ENCODE measurements around the gene SEL1L.

The SEL1L gene

DNA sequence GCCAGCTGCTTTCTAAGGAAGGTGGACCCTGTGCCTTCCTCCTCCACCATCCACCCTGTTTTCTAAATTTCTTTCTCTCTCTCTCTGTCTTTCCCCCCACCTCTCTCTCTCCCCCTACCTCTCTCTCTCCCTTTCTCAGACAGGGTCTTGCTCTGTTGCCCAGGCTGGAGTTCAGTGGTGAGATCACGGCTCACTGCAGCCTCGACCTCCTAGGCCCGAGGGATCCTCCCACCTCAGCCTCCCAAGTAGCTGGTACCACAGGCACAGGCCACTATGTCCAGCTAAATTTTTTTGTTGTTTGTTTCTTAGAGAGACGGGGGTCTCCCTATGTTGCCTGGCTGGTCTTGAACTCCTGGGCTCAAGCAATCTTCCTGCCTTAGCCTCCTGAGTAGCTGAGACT, 73.7 kb downstream of the SEL1L start:
- Histone ChIP-seq H3K4me1 (peaks cover 4% of the 10 kb centered on the region; the same call in 1 of the 2 replicates), H3K36me3 (replicated peaks) (no peaks in the 10 kb centered on the region), H3K4me3 (no peak overlapping the region), H3K27me3 (ENCODE audit: low read depth) (no peaks in the 10 kb centered on the region), H3K9me3 (no peaks in the 10 kb centered on the region; the same call in 1 of the 2 replicates)
- in situ Hi-C loops (cut with MboI; ENCODE audit: low sequenced_read_pairs), result loop anchor here (10.0 kb wide), 1 partner anchor 465 kb away; no protein-coding TSS in a partner anchor
- DNase-seq (ENCODE audit: low spot score in 2 of 2), result no peak

DNA sequence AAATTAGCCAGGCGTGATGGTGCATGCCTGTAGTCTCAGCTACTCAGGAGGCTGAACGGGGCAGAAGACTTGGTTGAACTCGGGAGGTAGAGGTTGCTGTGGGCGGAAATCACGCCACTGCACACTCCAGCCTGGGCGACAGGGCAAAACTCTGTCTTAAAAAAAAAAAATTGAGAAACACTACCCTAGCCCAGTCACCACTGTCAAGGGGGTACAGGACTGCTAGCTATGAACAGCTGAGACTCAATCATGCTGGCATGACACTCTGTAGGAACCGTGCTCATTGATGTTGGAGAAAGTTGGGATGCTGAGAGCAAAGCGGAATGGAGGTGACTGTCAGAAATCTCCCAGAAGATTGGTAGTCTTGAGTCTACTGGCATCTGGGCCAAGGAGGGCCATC, 75.3 kb downstream of the SEL1L start:
- Histone ChIP-seq H3K4me3 (no peak overlapping the region), H3K4me1 (no peaks in the 10 kb centered on the region), H3K9me3 (no peaks in the 10 kb centered on the region), H3K36me3 (replicated peaks) (no peaks in the 10 kb centered on the region), H3K27me3 (ENCODE audit: low read depth) (no peaks in the 10 kb centered on the region)
- in situ Hi-C loops (cut with MboI; ENCODE audit: low sequenced_read_pairs), result no loop called here
- no peak for DNase-seq (ENCODE audit: low spot score in 2 of 2)

- no peak overlapping the region for H3K4me3 ChIP-seq
- peaks cover 4% of the 10 kb centered on the region for H3K4me1 ChIP-seq
- H3K36me3 ChIP-seq (replicated peaks), result no peaks in the 10 kb centered on the region
- DNase-seq (ENCODE audit: low spot score in 2 of 2), result no peak
- H3K9me3 ChIP-seq, result no peaks in the 10 kb centered on the region
- in situ Hi-C loops (cut with MboI; ENCODE audit: low sequenced_read_pairs), result no loop called here
- no peaks in the 10 kb centered on the region for H3K27me3 ChIP-seq (ENCODE audit: low read depth)
Observed at GRCh38 chr14:81455390-81455789, 78.3 kb downstream of the SEL1L start.

DNA sequence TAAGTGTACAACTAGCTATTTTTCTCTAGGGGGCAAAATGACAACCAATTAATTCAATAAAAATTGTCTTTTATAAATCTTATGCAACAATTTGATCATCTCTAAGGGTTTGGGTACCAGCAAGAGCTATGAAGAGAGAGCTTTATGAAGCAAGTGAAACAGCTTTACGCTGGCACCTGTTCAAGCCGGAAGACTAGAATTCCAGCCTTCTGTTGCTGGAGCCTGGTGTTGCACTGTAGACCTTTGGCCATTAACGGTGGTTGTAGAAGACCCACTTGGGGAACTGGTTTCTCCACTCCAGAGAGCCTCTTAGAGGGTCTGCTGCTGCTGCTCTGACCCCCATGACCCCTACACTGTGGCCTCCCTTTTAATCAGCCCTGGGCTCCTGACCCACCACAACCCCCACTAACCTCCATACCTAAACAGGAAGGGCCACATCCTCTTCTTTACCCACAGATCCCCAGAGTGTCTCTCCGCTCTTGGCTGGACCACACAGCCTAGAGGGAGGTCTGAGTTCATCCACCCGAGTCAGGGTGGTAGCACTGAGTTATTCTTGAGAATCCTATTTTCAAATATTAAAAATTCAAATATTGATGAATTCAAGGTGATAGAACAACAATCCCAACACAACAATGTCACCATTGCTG, 79.0 kb downstream of the SEL1L start:
- in situ Hi-C loops (cut with MboI; ENCODE audit: low sequenced_read_pairs), result loop anchor here (5.0 kb wide), 1 partner anchor 182 kb away; no protein-coding TSS in a partner anchor
- DNase-seq (ENCODE audit: low spot score in 2 of 2), result no peak
- peaks cover 4% of the 10 kb centered on the region for H3K4me1 ChIP-seq

GRCh38 chr14:81453166-81453766, 80.4 kb downstream of the SEL1L start:
- no peaks in the 10 kb centered on the region for H3K27me3 ChIP-seq (ENCODE audit: low read depth)
- H3K9me3 ChIP-seq, result no peaks in the 10 kb centered on the region
- in situ Hi-C loops (cut with MboI; ENCODE audit: low sequenced_read_pairs), result loop anchor here (5.0 kb wide), 1 partner anchor 181 kb away; no protein-coding TSS in a partner anchor
- peaks cover 4% of the 10 kb centered on the region for H3K4me1 ChIP-seq
- DNase-seq (ENCODE audit: low spot score in 2 of 2), result peak; percentile 59 to 76
- no peaks in the 10 kb centered on the region for H3K36me3 ChIP-seq (replicated peaks)
- H3K4me3 ChIP-seq, result no peak overlapping the region

More for the DNA sequence above, 79.0 kb downstream of the SEL1L start:
- Histone ChIP-seq H3K4me3 (no peak overlapping the region), H3K27me3 (ENCODE audit: low read depth) (no peaks in the 10 kb centered on the region), H3K9me3 (no peaks in the 10 kb centered on the region), H3K36me3 (replicated peaks) (no peaks in the 10 kb centered on the region)

GRCh38 chr14:81452341-81453133, 81.1 kb downstream of the SEL1L start:
- Histone ChIP-seq H3K27me3 (ENCODE audit: low read depth) (no peaks in the 10 kb centered on the region), H3K4me1 (peaks cover 4% of the 10 kb centered on the region), H3K9me3 (no peaks in the 10 kb centered on the region), H3K36me3 (replicated peaks) (no peaks in the 10 kb centered on the region), H3K4me3 (no peak overlapping the region)
- DNase-seq (ENCODE audit: low spot score in 2 of 2), result no peak
- in situ Hi-C loops (cut with MboI; ENCODE audit: low sequenced_read_pairs), result loop anchor here (5.0 kb wide), 1 partner anchor 180 kb away; no protein-coding TSS in a partner anchor

DNA sequence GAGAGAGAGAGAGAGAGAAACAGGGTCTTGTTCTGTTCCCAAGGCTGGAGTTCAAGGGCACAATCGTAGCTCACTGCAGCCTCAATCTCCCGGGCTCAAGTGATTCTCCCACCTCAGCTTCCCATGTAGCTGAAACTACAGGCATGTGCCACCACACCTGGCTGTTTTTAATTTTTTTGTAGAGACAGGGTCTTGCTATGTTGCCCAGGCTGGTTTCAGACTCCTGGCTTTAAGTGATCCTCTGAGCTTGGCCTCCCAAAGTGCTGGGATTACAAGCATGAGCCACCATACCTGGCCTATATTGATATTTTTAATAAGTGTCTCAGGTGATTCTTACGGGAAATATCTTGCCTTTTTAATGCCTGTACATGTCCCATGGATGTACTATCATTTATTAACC, 82.7 kb downstream of the SEL1L start:
- H3K27me3 ChIP-seq (ENCODE audit: low read depth), result no peaks in the 10 kb centered on the region
- in situ Hi-C loops (cut with MboI; ENCODE audit: low sequenced_read_pairs), result loop anchor here (5.0 kb wide), 1 partner anchor 179 kb away; no protein-coding TSS in a partner anchor
- H3K4me1 ChIP-seq, result peaks cover 4% of the 10 kb centered on the region
- no peak for DNase-seq (ENCODE audit: low spot score in 2 of 2)
- no peaks in the 10 kb centered on the region for H3K36me3 ChIP-seq (replicated peaks)
- H3K9me3 ChIP-seq, result no peaks in the 10 kb centered on the region
- H3K4me3 ChIP-seq, result no peak overlapping the region

DNA sequence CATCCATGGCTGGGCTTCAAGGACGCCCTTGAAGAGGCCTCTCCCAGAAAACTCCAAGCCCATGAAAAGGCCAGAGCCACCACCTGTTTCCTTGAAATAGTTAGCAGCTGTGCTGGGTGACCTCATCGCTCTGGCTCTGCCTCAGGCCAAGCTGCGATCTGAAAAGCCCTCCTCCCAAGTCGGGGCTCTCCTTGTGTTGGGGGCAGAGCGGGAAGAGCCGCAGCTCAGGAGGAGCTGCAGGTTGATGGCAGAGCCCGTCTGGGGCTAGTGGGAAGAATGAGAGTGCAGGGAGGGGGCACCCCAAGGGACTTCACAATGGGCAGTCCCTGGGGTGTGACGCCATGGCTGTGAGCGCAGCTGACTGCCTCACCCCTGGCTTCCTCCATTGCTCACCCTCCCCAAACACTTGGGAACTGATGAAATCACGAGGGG, 83.5 kb downstream of the SEL1L start:
- Histone ChIP-seq H3K9me3 (no peaks in the 10 kb centered on the region), H3K27me3 (ENCODE audit: low read depth) (no peaks in the 10 kb centered on the region), H3K4me1 (peaks cover 4% of the 10 kb centered on the region), H3K36me3 (replicated peaks) (no peaks in the 10 kb centered on the region), H3K4me3 (no peak overlapping the region)
- no peak for DNase-seq (ENCODE audit: low spot score in 2 of 2)
- in situ Hi-C loops (cut with MboI; ENCODE audit: low sequenced_read_pairs), result loop anchor here (5.0 kb wide), 1 partner anchor 178 kb away; no protein-coding TSS in a partner anchor

GRCh38 chr14:81449576-81449975, 84.1 kb downstream of the SEL1L start:
- Histone ChIP-seq H3K9me3 (no peaks in the 10 kb centered on the region), H3K36me3 (replicated peaks) (no peaks in the 10 kb centered on the region), H3K4me3 (no peak overlapping the region), H3K4me1 (peaks cover 4% of the 10 kb centered on the region), H3K27me3 (ENCODE audit: low read depth) (no peaks in the 10 kb centered on the region)
- in situ Hi-C loops (cut with MboI; ENCODE audit: low sequenced_read_pairs), result no loop called here
- DNase-seq (ENCODE audit: low spot score in 2 of 2), result no peak

GRCh38 chr14:81449114-81449513, 84.5 kb downstream of the SEL1L start:
- Histone ChIP-seq H3K4me3 (no peak overlapping the region), H3K9me3 (no peaks in the 10 kb centered on the region), H3K4me1 (peaks cover 4% of the 10 kb centered on the region), H3K27me3 (ENCODE audit: low read depth) (no peaks in the 10 kb centered on the region), H3K36me3 (replicated peaks) (no peaks in the 10 kb centered on the region)
- DNase-seq (ENCODE audit: low spot score in 2 of 2), result no peak
- in situ Hi-C loops (cut with MboI; ENCODE audit: low sequenced_read_pairs), result no loop called here

DNA sequence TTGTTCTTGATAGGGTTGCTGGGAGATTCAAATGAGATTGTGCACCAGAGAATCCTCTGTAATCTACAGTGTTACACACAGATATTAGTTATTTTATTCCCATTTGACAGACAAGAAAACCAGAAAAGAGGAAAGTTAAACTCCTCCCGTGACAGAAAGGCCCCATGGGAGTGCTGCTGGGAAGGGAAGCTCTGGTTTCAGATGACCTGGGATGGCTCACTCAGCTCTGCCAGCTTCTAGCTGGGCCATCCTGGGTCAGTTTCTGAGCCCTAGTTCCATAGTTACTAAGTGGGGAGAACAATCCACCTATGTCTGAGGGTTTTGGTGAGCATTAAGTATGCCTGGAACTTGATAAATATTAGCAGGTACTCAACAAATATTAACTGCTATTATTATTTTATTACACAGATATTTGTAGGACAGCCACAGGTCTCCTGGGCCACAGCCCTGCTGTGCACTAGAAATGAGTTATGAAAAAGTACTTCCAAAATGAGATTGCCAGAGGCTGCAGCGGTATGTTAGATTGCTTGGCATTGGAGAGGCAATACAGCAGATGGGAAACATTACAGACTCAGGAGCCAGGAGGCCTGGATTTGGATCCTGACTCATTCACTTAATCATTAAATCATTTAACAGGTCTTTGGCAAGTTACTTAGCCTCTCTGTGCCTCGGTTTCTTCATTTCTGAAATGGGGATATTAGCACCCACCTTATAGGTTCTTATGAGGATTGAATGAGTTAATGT, 86.5 kb downstream of the SEL1L start:
- H3K27me3 ChIP-seq (ENCODE audit: low read depth), result peaks cover 4% of the 10 kb centered on the region; the same call in 1 of the 2 replicates
- no peak for DNase-seq (ENCODE audit: low spot score in 2 of 2)

GRCh38 chr14:81446279-81447007, 87.2 kb downstream of the SEL1L start:
- H3K4me1 ChIP-seq, result no peaks in the 10 kb centered on the region
- H3K9me3 ChIP-seq, result no peaks in the 10 kb centered on the region
- no peaks in the 10 kb centered on the region for H3K36me3 ChIP-seq (replicated peaks)
- no peak overlapping the region for H3K4me3 ChIP-seq
- in situ Hi-C loops (cut with MboI; ENCODE audit: low sequenced_read_pairs), result no loop called here
- no peak for DNase-seq (ENCODE audit: low spot score in 2 of 2)
- peaks cover 4% of the 10 kb centered on the region; the same call in 1 of the 2 replicates for H3K27me3 ChIP-seq (ENCODE audit: low read depth)

More for the DNA sequence above, 86.5 kb downstream of the SEL1L start:
- Histone ChIP-seq H3K4me3 (no peak overlapping the region), H3K36me3 (replicated peaks) (no peaks in the 10 kb centered on the region), H3K4me1 (no peaks in the 10 kb centered on the region), H3K9me3 (no peaks in the 10 kb centered on the region)
- in situ Hi-C loops (cut with MboI; ENCODE audit: low sequenced_read_pairs), result no loop called here

Measured in HAP-1 (cell line).